Activated T-cell treated with anti-CD3 and anti-CD28 coated beads, Interleukin-2, amount 50 U/mL, for 24 hours (primary cell): ENCODE data around the gene IL15.
"Not testable (repeated sequence)": the region's sequence is repeated elsewhere in the genome, so short reads cannot be mapped to it uniquely, and the experiment has no call there.

Source experiments
- DNase-seq: peaks from one replicate; pipeline ENCODE4 v3.0.0-alpha.2; 2020
- H3K27ac Mint-ChIP-seq: 2 replicates; pipeline ENCODE4 v1.8.0; 2020; ENCODE audit warnings: mild to moderate bottlenecking, mixed read lengths
- H3K27me3 Mint-ChIP-seq: 2 replicates; pipeline ENCODE4 v1.8.0; 2020; ENCODE audit warnings: mixed read lengths
- H3K36me3 Mint-ChIP-seq: 2 replicates; pipeline ENCODE4 v1.8.0; 2020; ENCODE audit warnings: low read depth, mixed read lengths
- H3K4me1 Mint-ChIP-seq: 2 replicates; pipeline ENCODE4 v1.8.0; 2020; ENCODE audit warnings: low read depth, mixed read lengths
- H3K4me3 Mint-ChIP-seq: 2 replicates; pipeline ENCODE4 v1.8.0; 2020; ENCODE audit warnings: mild to moderate bottlenecking, moderate library complexity, mixed read lengths
- H3K9me3 Mint-ChIP-seq: 2 replicates; pipeline ENCODE4 v1.8.0; 2020; ENCODE audit warnings: mixed read lengths

The IL15 gene

GRCh38 chr4:141751806-141752205, 115.4 kb downstream of the IL15 start:
- DNase-seq, H3K9me3 Mint-ChIP-seq, H3K27ac Mint-ChIP-seq, H3K4me1 Mint-ChIP-seq, H3K27me3 Mint-ChIP-seq, H3K36me3 Mint-ChIP-seq, H3K4me3 Mint-ChIP-seq: not testable (repeated sequence)

GRCh38 chr4:141757287-141757686, 120.9 kb downstream of the IL15 start:
- no peak overlapping the region for H3K27ac Mint-ChIP-seq
- no peak for DNase-seq
- no peaks in the 10 kb centered on the region for H3K9me3 Mint-ChIP-seq
- H3K36me3 Mint-ChIP-seq, result no peaks in the 10 kb centered on the region
- H3K27me3 Mint-ChIP-seq, result peaks cover 2% of the 10 kb centered on the region
- no peaks in the 10 kb centered on the region for H3K4me1 Mint-ChIP-seq
- H3K4me3 Mint-ChIP-seq, result no peak overlapping the region

GRCh38 chr4:141759796-141760425, 123.5 kb downstream of the IL15 start:
- H3K9me3 Mint-ChIP-seq, result peaks cover under 1% of the 10 kb centered on the region

GRCh38 chr4:141761926-141762325, 125.5 kb downstream of the IL15 start:
- no peak for DNase-seq
- no peaks in the 10 kb centered on the region for H3K36me3 Mint-ChIP-seq
- no peak overlapping the region for H3K27ac Mint-ChIP-seq
- peaks cover 2% of the 10 kb centered on the region for H3K27me3 Mint-ChIP-seq
- no peaks in the 10 kb centered on the region for H3K4me1 Mint-ChIP-seq
- H3K9me3 Mint-ChIP-seq, result peaks cover 3% of the 10 kb centered on the region
- no peak overlapping the region for H3K4me3 Mint-ChIP-seq

More at GRCh38 chr4:141759796-141760425, 123.5 kb downstream of the IL15 start:
- no peak for DNase-seq
- Mint-ChIP-seq H3K4me1 (no peaks in the 10 kb centered on the region), H3K36me3 (no peaks in the 10 kb centered on the region), H3K27me3 (peaks cover 2% of the 10 kb centered on the region), H3K27ac (no peak overlapping the region), H3K4me3 (no peak overlapping the region)

- no peak overlapping the region for H3K27ac Mint-ChIP-seq
Observed at GRCh38 chr4:141763374-141763773, 127.0 kb downstream of the IL15 start.

GRCh38 chr4:141768954-141769353, 132.6 kb downstream of the IL15 start:
- peaks cover 3% of the 10 kb centered on the region for H3K9me3 Mint-ChIP-seq
- no peak overlapping the region for H3K4me3 Mint-ChIP-seq
- DNase-seq, result no peak
- no peaks in the 10 kb centered on the region for H3K36me3 Mint-ChIP-seq
- H3K27ac Mint-ChIP-seq, result no peak overlapping the region
- peaks cover 12% of the 10 kb centered on the region for H3K4me1 Mint-ChIP-seq
- H3K27me3 Mint-ChIP-seq, result no peaks in the 10 kb centered on the region

More at GRCh38 chr4:141763374-141763773, 127.0 kb downstream of the IL15 start:
- Mint-ChIP-seq H3K4me1 (no peaks in the 10 kb centered on the region), H3K27me3 (peaks cover 2% of the 10 kb centered on the region), H3K36me3 (no peaks in the 10 kb centered on the region), H3K4me3 (no peak overlapping the region), H3K9me3 (peaks cover 3% of the 10 kb centered on the region)
- DNase-seq, result no peak

GRCh38 chr4:141771889-141772830, 135.8 kb downstream of the IL15 start:
- no peaks in the 10 kb centered on the region for H3K9me3 Mint-ChIP-seq
- peak overlapping the region; percentile 18 for H3K4me3 Mint-ChIP-seq
- peaks cover 4% of the 10 kb centered on the region for H3K27me3 Mint-ChIP-seq
- H3K27ac Mint-ChIP-seq, result peak overlapping the region; percentile 38
- H3K36me3 Mint-ChIP-seq, result no peaks in the 10 kb centered on the region
- peaks cover 12% of the 10 kb centered on the region for H3K4me1 Mint-ChIP-seq
- DNase-seq, result no peak

- Mint-ChIP-seq H3K27ac (no peak overlapping the region), H3K36me3 (no peaks in the 10 kb centered on the region), H3K27me3 (peaks cover 4% of the 10 kb centered on the region), H3K9me3 (no peaks in the 10 kb centered on the region), H3K4me3 (no peak overlapping the region), H3K4me1 (peaks cover 12% of the 10 kb centered on the region)
- no peak for DNase-seq
Observed at GRCh38 chr4:141772838-141773237, 136.5 kb downstream of the IL15 start.

GRCh38 chr4:141782205-141782604, 145.8 kb downstream of the IL15 start:
- Mint-ChIP-seq H3K9me3 (no peaks in the 10 kb centered on the region), H3K36me3 (no peaks in the 10 kb centered on the region), H3K4me3 (no peak overlapping the region), H3K27me3 (no peaks in the 10 kb centered on the region), H3K27ac (no peak overlapping the region), H3K4me1 (no peaks in the 10 kb centered on the region)
- DNase-seq, result no peak
